Skeletal muscle satellite cell (primary cell): ENCODE results near the gene C6orf89.

Experiments used
- H3K27me3 ChIP-seq: 2 replicates; pipeline ENCODE4 v1.7.0; 2013; ENCODE audit warnings: low read length; ENCODE audit not compliant: control insufficient read depth, insufficient read depth
- H3K36me3 ChIP-seq: 2 replicates; pipeline ENCODE4 v1.7.0; 2013; ENCODE audit warnings: mild to moderate bottlenecking, control low read depth, low read length; ENCODE audit not compliant: insufficient read depth
- H3K4me1 ChIP-seq: 2 replicates; pipeline ENCODE4 v1.7.0; 2013; ENCODE audit warnings: low read length; ENCODE audit not compliant: control insufficient read depth, insufficient read depth
- H3K4me2 ChIP-seq: 2 replicates; pipeline ENCODE4 v1.7.0; 2013; ENCODE audit warnings: mild to moderate bottlenecking, low read length
- H3K4me3 ChIP-seq: 2 replicates; pipeline ENCODE4 v1.7.0; 2013; ENCODE audit warnings: low read length
- H3K9ac ChIP-seq: 2 replicates; pipeline ENCODE4 v1.7.0; 2013; ENCODE audit warnings: mild to moderate bottlenecking, low read depth, low read length, moderate library complexity
- H3K9me3 ChIP-seq: replicated peaks from 2 replicates; pipeline ENCODE4 v1.7.0; 2013; ENCODE audit warnings: mild to moderate bottlenecking, control low read depth, low read length

Gene C6orf89

GRCh38 chr6:36917541-36918193 lies 31.9 kb downstream of the C6orf89 start:
- Histone ChIP-seq H3K4me2 (no peak overlapping the region), H3K27me3 (no peaks in the 10 kb centered on the region), H3K36me3 (peaks cover 75% of the 10 kb centered on the region), H3K9me3 (no peaks in the 10 kb centered on the region), H3K4me1 (peaks cover 32% of the 10 kb centered on the region), H3K4me3 (no peak overlapping the region), H3K9ac (peak overlapping the region; percentile 18)

- no peaks in the 10 kb centered on the region for H3K9me3 ChIP-seq
- no peaks in the 10 kb centered on the region for H3K27me3 ChIP-seq
- peaks cover 78% of the 10 kb centered on the region for H3K36me3 ChIP-seq
- H3K4me1 ChIP-seq: peaks cover 20% of the 10 kb centered on the region
- H3K9ac ChIP-seq: no peak overlapping the region
- no peak overlapping the region for H3K4me3 ChIP-seq
- no peak overlapping the region for H3K4me2 ChIP-seq
Observed at GRCh38 chr6:36920049-36920448, 34.3 kb downstream of the C6orf89 start.

DNA sequence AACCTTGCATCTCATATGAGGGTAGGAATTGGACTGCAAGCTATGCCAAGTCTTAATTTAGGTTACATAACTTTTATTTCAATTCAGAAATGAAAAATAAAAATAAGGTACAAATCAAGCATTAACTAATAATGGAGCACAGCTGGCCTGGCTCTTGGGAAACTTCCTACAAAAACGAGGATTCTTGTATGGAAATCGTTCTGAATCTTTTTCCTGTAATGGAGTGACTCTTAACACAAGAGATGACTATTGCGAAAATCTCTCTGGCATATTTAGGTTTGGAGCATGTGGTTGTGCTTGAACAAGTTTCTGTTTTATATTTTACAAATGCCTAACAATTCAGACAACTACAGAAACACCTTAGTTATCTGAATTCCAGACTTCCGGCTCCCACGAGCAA lies 34.8 kb downstream of the C6orf89 start:
- peaks cover 20% of the 10 kb centered on the region for H3K4me1 ChIP-seq
- no peak overlapping the region for H3K9ac ChIP-seq
- H3K9me3 ChIP-seq: no peaks in the 10 kb centered on the region
- no peak overlapping the region for H3K4me2 ChIP-seq
- no peak overlapping the region for H3K4me3 ChIP-seq
- no peaks in the 10 kb centered on the region for H3K27me3 ChIP-seq
- peaks cover 76% of the 10 kb centered on the region for H3K36me3 ChIP-seq

- no peak overlapping the region for H3K4me2 ChIP-seq
- H3K4me3 ChIP-seq: no peak overlapping the region
- no peak overlapping the region for H3K9ac ChIP-seq
- no peaks in the 10 kb centered on the region for H3K27me3 ChIP-seq
- H3K9me3 ChIP-seq: no peaks in the 10 kb centered on the region
- peaks cover 37% of the 10 kb centered on the region for H3K4me1 ChIP-seq
- H3K36me3 ChIP-seq: peaks cover 40% of the 10 kb centered on the region
Observed at GRCh38 chr6:36924131-36924530, 38.4 kb downstream of the C6orf89 start.

DNA sequence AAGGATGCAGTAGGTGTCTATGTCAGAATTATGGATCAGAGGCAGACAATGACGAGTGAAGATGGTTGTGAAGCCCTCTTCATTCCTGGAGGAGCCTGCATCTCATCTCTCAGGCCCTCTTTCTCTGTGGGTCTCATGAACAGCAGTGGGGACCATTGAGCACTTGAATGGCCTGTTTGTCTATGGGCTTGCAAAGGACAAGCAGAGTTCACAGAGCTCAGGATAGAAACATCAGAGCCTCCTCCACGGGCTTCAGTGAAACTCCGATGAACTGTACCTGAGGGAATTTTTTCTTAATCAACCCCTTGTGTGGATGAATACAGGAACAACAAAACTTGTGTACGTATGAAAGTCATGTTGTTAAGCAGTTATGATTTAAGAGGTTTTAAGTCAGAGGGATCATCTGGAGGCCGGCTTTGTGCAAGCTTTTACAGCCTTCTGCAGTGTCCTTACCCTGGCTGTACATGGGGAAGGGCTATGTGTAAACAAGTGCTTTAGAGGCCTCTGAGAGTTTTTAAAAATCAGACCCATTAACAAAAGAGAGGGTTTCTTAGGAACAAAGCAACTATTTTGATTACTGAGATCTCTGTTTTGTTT lies 39.1 kb downstream of the C6orf89 start:
- Histone ChIP-seq H3K9me3 (no peaks in the 10 kb centered on the region), H3K4me1 (peaks cover 40% of the 10 kb centered on the region), H3K4me3 (no peak overlapping the region), H3K9ac (no peak overlapping the region), H3K27me3 (no peaks in the 10 kb centered on the region), H3K36me3 (peaks cover 34% of the 10 kb centered on the region), H3K4me2 (no peak overlapping the region)

DNA sequence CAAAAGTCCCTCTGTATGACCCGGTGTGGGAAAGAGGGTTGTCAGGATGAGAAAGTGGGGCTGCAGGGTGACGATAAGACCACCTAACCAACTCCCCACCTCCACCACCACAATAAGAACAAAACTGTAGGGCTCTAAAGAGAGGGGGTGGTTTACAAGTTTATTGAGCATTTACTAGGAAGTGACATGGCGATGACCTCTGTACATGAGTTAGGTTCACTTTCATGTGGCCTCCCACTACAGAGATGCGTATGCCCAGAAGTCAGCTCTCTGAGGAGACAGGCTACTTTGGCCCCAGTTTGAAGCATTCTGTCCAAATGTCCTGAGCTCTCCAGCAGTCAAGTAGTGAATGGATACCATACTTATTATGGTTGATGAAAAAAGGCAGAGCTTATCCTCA lies 40.1 kb downstream of the C6orf89 start:
- Histone ChIP-seq H3K9ac (no peak overlapping the region), H3K4me2 (no peak overlapping the region), H3K9me3 (no peaks in the 10 kb centered on the region), H3K4me3 (no peak overlapping the region), H3K27me3 (no peaks in the 10 kb centered on the region), H3K36me3 (peaks cover 24% of the 10 kb centered on the region), H3K4me1 (peaks cover 48% of the 10 kb centered on the region)

- H3K36me3 ChIP-seq: peaks cover 16% of the 10 kb centered on the region
- no peaks in the 10 kb centered on the region for H3K9me3 ChIP-seq
- H3K27me3 ChIP-seq: no peaks in the 10 kb centered on the region
- no peak overlapping the region for H3K9ac ChIP-seq
- H3K4me3 ChIP-seq: no peak overlapping the region
- H3K4me2 ChIP-seq: peak overlapping the region; percentile 43
- peaks cover 49% of the 10 kb centered on the region for H3K4me1 ChIP-seq
Observed at GRCh38 chr6:36926708-36927513, 41.2 kb downstream of the C6orf89 start.

DNA sequence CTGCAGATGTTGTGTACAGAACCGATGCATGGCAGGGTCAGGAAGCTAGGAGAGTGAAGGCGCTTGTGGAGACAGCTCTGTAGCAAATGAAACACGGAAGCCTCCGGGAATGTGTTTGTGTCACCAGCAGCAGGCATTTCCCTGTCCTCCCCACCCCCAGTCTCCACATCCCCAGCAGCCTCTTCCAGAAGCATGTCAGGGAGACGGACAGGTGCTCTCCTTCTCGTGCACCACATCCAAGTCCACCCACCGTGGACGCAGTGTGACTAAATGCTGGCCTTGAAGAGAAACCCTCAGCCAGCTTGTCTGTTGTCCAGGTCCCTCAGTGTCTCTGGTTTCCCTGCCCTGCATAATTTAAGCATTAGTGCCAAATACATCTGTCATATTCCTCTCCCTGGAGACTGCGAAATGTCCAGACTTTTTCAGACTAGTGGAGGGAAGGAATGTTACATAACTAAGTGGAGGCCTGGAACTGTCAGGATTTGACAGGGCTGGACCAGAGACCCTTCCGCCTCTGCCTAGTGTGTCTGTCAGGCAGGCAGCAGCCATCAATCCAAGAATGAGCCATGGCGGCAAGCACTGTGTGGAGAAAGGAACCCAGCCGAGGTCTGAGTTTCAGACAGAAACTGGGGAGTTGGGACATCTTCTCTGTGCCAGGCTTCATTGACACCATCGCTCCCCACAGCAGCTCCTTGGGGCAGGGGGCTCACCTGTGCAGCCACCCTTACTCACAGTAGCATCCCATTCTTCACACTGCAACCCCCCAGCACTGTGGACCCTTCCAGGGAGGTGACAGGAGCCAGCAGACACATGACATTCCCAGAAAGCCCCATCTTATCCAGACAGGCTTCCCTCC lies 42.2 kb downstream of the C6orf89 start:
- Histone ChIP-seq H3K4me2 (peak overlapping the region; percentile 43), H3K27me3 (no peaks in the 10 kb centered on the region), H3K4me3 (no peak overlapping the region), H3K9me3 (no peaks in the 10 kb centered on the region), H3K9ac (peak overlapping the region; percentile 9), H3K4me1 (peaks cover 52% of the 10 kb centered on the region), H3K36me3 (peaks cover 12% of the 10 kb centered on the region)

- no peaks in the 10 kb centered on the region for H3K9me3 ChIP-seq
- H3K4me2 ChIP-seq: peak overlapping the region; percentile 13
- no peaks in the 10 kb centered on the region for H3K27me3 ChIP-seq
- H3K4me3 ChIP-seq: no peak overlapping the region
- H3K9ac ChIP-seq: no peak overlapping the region
- H3K36me3 ChIP-seq: peaks cover 7% of the 10 kb centered on the region
- peaks cover 57% of the 10 kb centered on the region for H3K4me1 ChIP-seq
Observed at GRCh38 chr6:36928547-36928918, 42.8 kb downstream of the C6orf89 start.

DNA sequence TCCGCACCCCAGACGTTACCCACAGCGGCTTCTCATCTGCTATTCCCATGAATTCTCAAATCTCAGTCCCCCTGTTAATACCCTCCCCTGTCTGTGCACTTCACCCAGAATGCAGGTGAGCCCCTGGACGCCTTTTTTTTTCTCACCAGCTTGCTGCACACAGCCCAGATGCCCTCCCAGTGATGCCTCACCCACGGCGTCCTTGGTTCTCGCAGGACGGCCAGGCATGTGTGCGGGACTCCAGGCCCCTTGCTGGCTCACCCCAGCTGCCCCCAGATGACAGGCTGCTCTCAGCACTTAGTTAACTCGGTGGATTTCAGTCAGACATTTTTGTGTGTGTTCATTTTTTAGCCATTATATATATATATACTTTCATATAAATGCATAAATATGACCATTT lies 43.4 kb downstream of the C6orf89 start:
- Histone ChIP-seq H3K4me2 (peak overlapping the region; percentile 65), H3K27me3 (no peaks in the 10 kb centered on the region), H3K4me1 (peaks cover 59% of the 10 kb centered on the region), H3K9ac (peak overlapping the region; percentile 13), H3K9me3 (no peaks in the 10 kb centered on the region), H3K36me3 (peaks cover 3% of the 10 kb centered on the region), H3K4me3 (no peak overlapping the region)

DNA sequence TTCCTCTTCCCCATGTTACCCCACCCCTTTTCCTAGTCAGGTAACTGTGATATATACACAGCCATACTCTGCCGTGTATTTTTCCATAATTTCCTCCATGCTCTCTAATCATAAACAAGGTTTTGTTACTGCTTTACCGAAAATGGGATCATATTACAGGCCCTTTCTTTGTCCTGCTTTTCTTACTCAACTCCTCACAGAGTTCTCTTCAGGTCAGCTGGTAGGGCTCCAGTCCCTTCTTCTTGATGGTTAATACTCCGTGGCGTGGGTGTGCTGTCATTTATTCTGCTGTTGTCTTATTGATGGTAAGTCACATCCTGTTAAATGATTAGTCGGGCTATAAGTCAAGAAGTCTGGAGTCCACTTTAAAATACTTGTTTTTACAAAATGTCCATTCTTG lies 43.9 kb downstream of the C6orf89 start:
- Histone ChIP-seq H3K27me3 (no peaks in the 10 kb centered on the region), H3K9ac (peak overlapping the region; percentile 13), H3K9me3 (no peaks in the 10 kb centered on the region), H3K4me1 (peaks cover 57% of the 10 kb centered on the region), H3K4me3 (no peak overlapping the region), H3K36me3 (peaks cover 3% of the 10 kb centered on the region), H3K4me2 (peak overlapping the region; percentile 65)
